GM19023 (cell line): Measurements from ENCODE around the gene ACACA.

Source experiments
- ATAC-seq: cut with Tn5 transposase; IDR thresholded peaks from one replicate; pipeline ENCODE4 v1.9.1; 2021; ENCODE audit warnings: mild to moderate bottlenecking, moderate library complexity; ENCODE audit not compliant: unreplicated experiment

ACACA gene

DNA sequence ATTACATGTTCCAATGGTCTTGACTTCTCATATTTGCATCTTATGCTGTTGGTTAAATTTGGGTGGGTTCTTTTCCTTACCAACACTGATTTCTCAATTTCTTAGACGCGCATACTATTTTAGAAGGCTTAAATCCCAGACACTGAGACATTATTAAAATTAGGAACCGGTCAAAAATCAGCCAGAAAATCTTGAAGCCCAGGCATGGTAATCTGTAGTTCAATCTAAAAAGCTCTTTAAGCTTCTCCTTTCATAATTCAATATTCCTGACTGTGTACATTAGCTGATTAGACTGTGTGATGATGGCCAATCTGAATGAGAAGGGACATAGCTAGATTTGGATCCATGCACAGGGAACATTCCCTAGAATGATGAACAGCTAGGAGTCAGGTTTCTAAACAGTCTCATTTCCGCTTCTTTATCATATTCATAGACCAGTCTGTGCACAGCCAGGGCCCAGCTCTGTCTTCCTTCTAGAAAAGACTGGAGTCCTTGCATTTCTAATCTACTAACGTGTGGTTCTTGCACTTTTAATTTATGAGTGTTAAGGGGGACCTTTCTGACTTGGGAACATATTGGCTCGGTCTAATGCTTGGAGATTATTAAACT is 268.6 kb downstream of the ACACA start:
- no peak for ATAC-seq

DNA sequence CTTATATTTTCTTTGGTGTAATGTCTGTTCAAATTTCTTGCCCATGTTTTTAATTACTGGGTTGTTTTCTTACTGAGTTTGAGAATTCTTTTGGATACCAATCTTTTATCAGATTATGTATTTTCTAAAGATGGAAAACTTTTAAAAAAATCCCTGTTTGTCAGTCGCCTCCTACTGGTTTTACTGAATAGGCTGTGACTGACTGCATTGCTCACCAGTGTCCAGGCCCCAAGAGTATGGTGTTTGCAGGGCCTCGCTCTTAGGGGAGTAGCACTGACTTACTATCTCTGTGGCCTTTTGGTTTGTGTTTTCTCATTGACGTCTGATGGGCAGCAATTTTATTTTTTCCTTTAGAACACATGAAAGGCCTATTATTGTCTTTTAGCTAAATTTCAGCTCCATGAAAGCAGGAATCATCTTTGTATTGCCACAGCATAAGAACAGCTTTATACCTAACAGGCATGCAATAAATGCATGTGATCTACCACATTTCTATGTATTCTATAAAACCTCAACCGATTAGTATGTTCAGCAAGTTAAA is 269.5 kb downstream of the ACACA start:
- no peak for ATAC-seq

DNA sequence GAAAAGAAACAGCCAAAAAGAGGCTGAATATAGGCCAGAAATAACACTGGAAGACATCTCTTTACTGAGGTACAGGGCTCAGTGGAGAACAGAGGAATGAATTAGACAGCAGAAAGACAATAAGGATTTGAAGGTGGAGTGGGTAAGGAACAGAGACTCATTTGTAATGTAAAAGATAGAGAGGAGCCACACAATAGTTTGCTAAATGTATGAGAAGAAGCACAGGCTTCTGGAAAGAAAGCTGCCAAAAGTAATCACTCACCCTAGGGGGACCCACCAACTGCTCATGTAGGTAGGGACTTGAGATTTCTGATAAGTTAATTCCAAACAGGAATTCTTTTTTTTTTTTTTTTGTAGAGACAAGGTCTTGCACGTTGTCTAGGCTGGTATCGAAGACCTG is 271.1 kb downstream of the ACACA start:
- no peak for ATAC-seq

DNA sequence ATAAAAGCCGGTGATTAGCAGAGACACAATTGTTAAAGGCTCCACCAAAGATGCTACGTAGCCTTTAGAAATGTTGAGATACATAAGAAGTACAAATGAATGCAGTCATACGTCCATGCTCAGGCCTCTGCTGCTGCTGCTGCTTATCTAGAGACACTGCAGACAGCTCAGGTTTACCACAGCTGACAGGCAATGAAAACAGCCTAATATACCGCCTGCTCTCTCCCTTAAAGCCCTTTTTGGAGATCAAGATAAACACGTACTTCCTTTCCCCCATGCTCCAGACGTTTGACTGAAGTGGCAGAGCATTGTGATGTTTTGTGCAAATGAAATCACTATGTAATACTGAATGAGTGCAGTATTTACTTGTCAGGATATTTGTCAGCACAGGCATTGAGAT is 272.6 kb downstream of the ACACA start:
- ATAC-seq: no peak

DNA sequence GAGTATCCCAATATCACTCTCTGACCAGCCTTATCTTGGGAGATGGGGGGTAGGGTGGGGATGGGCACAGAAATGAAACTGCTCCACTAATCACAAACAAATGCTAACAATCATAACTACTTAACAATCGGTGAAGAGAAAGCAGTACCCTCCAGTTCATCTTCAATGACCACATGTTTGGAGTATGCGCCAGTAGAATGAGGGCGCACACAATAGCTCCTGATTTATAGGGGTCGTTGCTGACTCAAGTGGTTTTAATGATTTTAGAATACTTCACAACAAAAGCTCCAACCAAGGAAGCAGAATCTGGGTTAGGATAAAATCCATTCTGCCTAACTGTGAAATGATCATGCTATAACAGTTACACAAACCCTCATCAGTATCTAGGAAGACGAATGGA is 273.5 kb downstream of the ACACA start:
- no peak for ATAC-seq

DNA sequence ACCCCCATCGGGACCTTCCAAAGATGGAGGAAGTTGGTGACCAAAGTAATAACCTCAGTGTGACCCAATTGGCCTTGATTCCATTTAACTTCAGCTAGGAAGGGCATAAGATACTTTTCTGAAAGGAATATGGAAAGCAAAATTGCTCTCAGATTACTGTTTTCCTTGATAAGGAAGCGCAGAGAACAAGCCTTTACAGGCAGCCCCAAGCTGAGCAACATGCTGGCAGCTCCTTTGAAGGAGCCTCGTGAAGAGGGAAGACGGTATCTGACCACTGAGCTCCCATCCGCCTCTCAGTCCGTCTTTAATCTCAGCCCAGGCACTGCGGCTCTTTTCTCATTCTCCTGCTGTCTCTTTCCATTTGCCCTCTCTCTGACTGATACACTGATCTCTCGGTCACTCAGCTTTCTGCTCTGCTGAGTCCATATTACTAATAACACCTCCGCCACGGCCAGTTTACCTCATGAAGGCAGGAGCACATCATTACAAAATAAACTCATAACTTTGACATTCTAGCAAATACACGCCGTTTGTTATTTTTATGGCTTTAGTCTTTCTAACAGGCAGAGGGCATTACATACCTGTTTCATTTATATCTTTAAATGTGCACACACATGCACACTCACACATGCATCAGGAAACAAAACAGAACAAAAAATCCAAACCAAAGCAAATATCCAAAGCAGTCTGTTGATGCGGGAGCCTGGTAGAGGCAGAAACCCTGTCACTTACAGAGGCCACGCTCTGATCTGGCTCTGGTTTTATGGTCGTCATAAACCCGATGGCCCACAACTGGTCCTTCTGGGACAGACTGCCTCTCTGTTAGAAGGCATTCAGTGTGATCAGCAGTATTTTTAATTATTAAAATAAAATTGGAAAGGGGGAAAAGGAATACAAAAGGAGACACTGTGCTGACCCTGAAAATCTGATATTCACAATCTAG is 274.7 kb downstream of the ACACA start:
- ATAC-seq: no peak

DNA sequence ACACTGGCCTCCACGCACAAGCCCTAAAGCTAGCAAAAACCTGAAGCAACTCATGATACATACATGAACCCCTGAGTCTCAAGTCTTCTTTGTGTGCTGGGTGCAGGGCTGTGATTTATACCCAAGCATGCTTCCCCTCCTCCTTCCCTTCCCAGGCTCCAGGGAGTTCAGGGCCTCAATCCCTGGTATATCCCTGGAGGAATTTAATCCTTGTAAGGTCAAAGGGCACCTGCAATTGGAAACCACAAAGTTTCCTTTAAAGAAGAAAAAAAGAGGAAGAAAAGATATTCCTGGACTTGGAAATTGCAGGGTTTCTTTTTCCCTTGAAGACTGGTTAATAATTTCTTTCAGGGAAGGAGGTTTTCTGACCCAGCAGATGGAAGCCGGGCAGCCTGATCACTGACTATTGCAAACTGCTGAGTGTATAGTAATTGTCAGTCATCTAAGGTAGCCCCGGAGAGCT is 275.6 kb downstream of the ACACA start:
- ATAC-seq: no peak

DNA sequence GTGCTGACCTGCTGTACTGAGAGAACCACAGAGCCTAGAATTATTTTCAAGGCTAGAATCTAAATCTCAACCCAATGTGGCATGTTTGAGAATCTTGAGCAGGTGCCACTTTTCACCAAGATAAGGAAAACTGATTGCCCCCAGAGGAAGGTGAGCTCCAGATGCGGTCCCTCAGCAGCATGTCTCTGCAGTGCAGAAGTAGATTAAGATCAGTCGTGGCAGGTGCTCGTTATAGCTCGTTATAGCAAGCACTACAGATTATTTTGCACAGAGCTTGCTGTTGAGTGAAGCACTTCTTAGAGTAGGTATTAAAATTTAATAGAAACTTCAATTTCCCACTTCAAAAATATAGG is 281.8 kb downstream of the ACACA start:
- ATAC-seq: no peak

DNA sequence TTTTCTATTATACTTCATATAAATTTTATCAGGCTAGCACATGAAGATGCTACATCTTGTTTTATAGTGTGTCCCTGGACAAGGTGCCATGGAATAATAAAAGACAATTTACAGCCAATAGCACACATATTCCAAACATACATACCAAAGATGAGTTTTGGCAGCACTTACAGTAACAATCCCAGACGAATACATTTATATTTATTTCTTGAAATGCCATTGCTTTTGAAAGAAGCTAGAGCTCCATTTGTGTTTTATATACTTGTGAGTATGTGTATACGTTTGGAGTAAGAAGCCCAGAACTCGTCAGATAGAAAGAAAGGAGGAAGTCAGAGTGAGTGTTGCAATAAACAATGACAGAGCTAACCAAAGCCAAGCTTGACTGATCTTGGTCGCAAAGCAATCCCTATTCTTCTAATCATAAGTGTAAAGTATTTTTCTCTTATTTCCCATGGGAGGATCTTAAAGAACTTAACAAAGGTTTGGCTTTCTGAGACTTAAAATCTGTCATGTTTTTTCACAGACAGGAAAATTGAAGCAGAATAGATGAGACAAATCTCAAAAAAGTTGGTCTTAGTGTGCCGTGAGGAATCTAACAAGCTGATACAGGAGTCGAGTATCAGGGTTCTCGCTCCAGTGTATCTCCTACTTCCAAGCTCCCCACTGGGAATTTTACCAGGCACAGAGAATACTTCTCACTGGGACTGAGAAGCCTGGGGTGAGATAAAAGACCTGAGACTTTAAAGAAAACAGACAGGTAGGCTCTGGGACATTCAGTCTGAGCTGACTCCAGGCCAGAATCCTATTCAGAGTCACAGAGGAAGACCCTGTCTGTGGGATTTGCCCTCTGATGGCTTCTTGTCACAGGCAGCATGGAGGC is 282.5 kb downstream of the ACACA start:
- no peak for ATAC-seq

DNA sequence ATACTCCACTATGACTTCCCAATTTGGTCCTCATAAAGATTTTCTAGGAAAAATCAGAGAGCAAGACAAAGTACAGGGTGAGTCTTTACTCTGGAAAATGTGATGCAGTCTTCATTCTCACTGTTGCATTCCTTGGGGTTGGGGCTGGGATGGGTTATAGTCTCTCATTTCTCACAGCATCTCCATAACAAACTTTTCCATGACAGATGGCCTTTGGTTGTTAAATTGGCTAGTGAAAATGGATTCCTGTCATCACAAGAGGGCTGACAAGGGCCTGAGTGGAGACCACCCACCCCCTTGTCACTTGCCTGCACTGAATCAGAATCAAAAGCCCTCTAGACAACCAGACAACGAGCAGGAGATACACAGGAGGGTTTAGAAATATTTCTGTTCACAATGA is 283.2 kb downstream of the ACACA start:
- no peak for ATAC-seq

DNA sequence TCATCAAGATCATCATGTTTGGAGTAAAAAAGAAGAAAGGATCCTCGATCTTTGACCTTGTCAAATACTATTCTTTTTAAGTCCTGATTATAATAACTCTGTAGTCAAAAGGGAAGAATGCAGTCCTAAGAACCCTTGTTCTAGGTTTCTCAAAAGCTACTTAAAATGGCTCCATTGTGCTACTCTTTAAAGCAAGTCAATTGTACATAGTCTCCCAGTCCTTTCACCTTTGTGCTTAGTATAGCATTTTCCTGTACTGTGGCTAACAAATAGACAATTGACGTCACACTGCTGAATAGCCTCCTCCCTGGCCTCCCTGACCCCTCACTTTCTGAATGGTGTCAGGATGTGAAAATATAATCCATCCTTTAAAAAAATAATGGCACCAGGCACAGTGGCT is 285.0 kb downstream of the ACACA start:
- no peak for ATAC-seq

DNA sequence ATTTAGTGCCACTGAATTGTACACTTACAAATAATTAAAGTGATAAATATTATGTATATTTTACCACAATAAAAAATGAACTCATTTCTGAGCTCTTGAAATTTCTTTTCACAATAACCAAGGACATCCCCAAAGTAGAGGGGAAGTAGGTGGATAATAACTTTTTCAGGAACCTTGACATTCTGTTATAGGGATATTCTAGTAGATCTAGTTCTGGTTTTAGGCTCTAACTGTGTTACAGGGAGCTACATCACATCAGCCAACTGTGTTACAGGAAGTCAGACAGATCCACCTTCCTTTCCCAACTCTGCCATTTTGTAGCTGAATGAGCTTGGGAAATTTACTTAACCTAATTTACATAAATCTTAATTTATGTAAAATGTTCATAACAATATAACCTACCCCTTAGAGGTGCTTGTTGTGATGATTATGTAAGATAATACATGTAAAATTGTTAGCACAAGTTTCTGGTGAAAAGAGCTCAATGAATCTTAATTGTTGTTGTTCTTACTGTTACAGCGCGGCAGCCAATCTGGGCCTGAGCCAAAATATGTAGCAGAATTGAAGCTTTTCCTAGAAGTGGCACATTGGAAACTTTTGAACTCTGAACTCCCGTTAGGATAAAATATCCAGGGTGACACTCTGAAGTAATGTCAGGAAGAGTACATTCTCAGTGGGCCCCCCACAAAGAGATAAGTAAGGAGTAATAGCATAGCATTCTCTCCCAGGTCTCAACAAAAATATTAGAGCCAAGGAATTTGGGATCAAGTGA is 288.1 kb downstream of the ACACA start:
- no peak for ATAC-seq

DNA sequence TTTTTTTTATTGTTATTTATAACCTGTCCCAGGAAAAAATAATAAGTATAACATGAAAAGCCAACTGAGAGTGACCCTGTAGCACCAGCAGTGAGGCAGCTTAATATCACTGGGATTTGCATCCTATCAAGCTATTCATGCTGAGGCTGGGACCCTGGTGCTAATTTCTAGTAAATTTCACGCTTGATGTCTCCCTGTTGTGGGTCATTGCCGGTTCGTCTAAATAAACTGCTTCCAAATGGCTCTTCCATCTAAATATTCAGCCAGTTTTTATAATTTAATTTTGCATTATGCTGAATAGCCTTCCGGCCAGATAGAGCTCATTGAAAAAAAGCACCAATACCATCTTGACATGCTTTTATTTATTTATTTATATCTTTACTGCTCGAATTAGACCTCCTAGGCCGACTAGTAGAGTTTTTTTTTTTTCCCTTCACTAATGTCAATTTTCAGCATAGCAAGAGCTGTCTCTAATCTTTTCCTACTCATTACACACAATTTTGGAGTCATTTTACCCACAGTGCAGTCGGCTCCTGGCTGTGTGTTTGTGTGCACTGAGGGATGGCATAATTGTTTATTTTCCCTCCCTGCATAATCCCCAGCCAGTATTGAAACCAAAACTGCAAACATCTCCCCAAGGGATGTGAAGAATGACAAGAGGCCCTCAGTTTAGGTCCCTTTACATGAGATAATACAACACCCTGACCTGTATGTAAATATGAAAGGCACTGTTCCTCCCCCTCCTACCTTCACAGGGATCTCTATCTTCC is 289.1 kb downstream of the ACACA start:
- ATAC-seq: no peak

DNA sequence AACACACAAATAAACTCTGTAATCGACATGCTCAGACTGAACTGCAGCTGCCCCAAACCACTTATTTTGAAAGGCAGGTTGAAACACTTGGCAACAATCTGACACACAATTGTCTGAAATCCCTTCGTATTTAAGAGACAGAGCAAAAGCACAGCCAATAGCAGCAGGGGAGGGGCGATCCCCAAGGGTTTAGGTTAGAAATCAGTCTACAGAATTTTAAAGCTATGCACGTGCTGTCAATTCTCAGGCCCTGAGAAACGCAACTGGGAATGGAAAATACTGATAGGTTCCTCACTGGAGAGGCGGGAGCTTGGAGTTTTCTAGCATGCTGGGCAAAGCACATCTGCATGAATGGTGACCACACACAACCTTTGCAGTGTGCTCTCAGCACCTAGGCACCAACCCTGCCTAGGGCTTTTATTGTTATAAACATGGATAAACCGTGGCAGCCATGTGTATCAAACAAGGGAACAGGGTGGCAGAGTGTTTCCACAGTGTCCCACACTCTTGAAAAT is 289.9 kb downstream of the ACACA start:
- ATAC-seq: no peak

DNA sequence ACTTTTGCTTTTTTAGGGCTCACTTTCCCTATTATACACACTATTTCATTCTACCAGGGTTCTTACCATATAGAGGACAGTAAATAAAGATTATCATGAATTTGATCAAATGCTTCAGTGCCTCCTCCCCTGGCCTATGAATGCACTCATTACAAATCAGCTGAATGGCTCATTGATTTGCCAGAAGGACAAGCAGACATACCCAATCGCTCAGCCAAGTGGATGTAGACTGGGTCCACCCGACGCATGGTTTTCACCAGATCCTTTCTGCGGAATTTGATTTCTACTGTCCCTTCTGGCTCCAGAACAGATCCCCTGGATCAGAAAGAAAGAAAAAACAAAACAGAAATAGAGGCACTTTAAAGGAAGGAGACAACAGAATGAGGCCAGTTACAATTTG is 295.3 kb downstream of the ACACA start:
- ATAC-seq: no peak

DNA sequence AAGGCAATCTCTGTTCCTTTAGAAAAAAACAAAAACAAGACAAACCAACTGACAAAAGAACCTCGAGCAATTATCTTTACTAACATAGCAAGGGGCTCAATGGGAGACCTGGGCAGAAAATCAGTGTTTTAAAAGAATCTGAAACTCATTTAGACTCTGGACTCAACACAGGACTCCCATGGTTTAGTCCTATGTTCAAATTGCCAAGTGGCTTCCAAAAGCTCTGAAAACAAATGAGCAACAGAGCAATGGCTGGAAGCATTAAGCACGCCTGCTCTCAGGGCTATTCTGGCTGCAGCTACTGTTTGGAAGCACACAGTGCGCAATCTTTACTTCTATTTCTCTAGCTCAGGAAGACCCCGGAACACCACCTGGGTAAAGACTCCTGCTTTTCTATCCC is 295.9 kb downstream of the ACACA start:
- no peak for ATAC-seq

DNA sequence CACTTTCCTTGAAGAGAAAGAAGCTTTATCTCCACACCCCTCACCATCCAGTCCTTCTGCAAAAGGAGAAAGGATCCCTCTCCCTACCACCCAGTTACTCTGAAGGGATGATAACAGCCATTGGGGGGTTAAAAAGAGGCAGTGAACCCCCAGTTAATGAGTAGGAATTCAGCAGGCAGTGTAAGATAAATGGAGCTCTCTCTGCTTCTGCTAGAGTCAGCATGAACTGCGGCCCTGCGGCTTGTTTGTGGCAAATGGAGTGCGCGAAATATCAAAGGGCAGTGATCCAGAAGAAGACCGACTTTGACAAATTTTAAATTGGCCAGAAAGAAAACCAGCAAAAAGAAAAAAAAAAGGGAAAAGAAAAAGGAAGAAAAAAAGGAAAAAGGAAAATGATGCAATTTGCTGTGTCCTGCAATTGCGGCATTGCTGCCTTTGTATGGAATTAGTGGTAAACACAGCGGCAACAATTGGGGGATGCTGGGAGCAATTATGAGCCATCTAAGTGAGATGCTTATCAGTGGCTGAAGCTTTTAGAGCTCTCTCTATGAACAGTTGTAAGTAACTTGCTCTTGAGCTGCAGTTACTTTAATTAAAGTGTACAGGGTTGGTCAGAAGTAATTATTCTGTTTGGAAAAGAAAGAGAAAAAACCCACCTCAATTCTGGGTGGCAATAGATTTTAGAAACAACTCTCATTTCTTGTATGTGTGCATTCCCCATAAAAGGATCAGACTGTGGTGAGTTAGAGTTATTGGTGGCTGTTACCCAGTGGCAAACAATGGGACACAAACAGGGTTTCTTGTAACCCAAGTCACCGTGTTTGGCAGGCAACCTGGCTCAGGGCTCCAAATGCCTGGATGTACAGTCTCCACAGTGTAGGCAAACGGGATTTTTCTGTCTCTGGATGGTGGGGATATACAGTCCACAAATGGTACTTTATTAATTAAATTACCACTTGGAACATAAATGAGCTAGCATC is 296.6 kb downstream of the ACACA start:
- no peak for ATAC-seq

DNA sequence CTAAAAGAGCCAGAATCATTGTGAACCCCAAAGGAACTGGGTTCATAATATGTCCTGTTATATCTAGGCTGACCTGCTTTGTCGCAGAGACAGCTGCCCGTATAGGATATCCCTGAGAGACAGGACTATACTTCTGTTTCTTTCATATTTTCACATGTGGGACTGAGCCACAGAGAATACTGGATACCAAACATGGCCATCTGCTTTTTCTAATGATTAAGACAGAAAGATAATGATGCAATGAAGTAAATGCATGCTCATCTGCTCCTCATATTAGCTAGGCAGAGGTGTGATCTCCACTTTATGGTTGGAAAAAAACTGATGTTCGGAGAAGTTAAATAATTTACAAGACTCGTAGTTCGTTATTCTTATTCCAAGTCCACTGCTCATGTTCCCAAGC is 297.5 kb downstream of the ACACA start:
- ATAC-seq: no peak
